GM19351 (cell line): ENCODE measurements around the gene RRBP1.

Source experiments
- ATAC-seq: cut with Tn5 transposase; IDR thresholded peaks from one replicate; pipeline ENCODE4 v1.9.1; 2021; ENCODE audit warnings: mild to moderate bottlenecking, moderate library complexity; ENCODE audit not compliant: unreplicated experiment

The RRBP1 gene

GRCh38 chr20:17637985-17638640 is 43.9 kb downstream of the RRBP1 start:
- ATAC-seq = no peak

- ATAC-seq = no peak
These were observed 44.6 kb downstream of the RRBP1 start for GRCh38 chr20:17637413-17637780.

GRCh38 chr20:17636523-17637412 is 45.3 kb downstream of the RRBP1 start:
- no peak for ATAC-seq

- no peak for ATAC-seq
These were observed 46.5 kb downstream of the RRBP1 start for GRCh38 chr20:17635332-17636244.

GRCh38 chr20:17634661-17635331 is 47.2 kb downstream of the RRBP1 start:
- no peak for ATAC-seq

GRCh38 chr20:17633850-17634500 is 48.1 kb downstream of the RRBP1 start:
- ATAC-seq = no peak

- ATAC-seq = no peak
These were observed 48.7 kb downstream of the RRBP1 start for GRCh38 chr20:17633221-17633849.

- no peak for ATAC-seq
These were observed 50.3 kb downstream of the RRBP1 start for GRCh38 chr20:17631576-17632319.

GRCh38 chr20:17630806-17631195 is 51.2 kb downstream of the RRBP1 start:
- no peak for ATAC-seq

- no peak for ATAC-seq
These were observed 51.8 kb downstream of the RRBP1 start for GRCh38 chr20:17630151-17630805.

- ATAC-seq = no peak
These were observed 52.4 kb downstream of the RRBP1 start for GRCh38 chr20:17629678-17630089.

- no peak for ATAC-seq
These were observed 53.0 kb downstream of the RRBP1 start for GRCh38 chr20:17629025-17629424.

- no peak for ATAC-seq
These were observed 53.8 kb downstream of the RRBP1 start for GRCh38 chr20:17628101-17628841.

GRCh38 chr20:17627101-17627955 is 54.7 kb downstream of the RRBP1 start:
- no peak for ATAC-seq

GRCh38 chr20:17626217-17627007 is 55.6 kb downstream of the RRBP1 start:
- ATAC-seq = no peak
